GM11168 (cell line): Measurements from ENCODE around the gene PDE4B.

ENCODE experiments used
- in situ Hi-C: fragments of 300-500 bp; cut with MboI; formaldehyde crosslinking; loops from one replicate; pipeline ENCODE4 v1.12.0; 2022; ENCODE audit warnings: low sequenced_read_pairs; ENCODE audit not compliant: unreplicated experiment

PDE4B gene

GRCh38 chr1:66336641-66336990 lies 543.9 kb downstream of the PDE4B start:
- in situ Hi-C loops, result loop anchor here (10.0 to 25.0 kb wide), 2 partner anchors 52 to 101 kb away; no protein-coding TSS in a partner anchor

DNA sequence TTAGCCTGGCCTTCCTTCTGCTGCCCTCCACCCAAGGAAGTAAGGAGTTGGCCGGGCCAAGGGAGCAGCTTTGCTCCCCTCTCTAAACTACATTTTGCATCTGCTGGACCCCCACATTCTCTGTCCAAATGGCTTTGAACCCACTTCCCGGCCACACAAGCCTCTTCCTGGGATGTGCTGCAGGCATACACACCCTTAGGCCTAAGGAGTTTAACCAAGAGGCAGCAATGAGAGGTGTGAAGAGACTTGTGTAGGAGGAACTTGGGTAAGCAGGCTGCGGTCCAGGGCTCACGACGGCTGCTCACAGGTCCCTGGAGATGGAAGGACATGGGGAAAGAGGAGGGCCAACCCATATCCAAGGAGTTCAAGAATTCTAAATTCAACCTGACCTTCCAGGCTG lies 544.6 kb downstream of the PDE4B start:
- in situ Hi-C loops, result loop anchor here (10.0 to 25.0 kb wide), 2 partner anchors 52 to 100 kb away; no protein-coding TSS in a partner anchor

GRCh38 chr1:66339944-66340343 lies 547.2 kb downstream of the PDE4B start:
- in situ Hi-C loops, result loop anchor here (10.0 to 25.0 kb wide), 2 partner anchors 55 to 97 kb away; no protein-coding TSS in a partner anchor

GRCh38 chr1:66341446-66342089 lies 548.9 kb downstream of the PDE4B start:
- in situ Hi-C loops, result loop anchor here (25.0 kb wide), 1 partner anchor 96 kb away; no protein-coding TSS in a partner anchor

- in situ Hi-C loops, result loop anchor here (25.0 kb wide), 1 partner anchor 95 kb away; no protein-coding TSS in a partner anchor
Observed at GRCh38 chr1:66342707-66343106, 550.0 kb downstream of the PDE4B start.

DNA sequence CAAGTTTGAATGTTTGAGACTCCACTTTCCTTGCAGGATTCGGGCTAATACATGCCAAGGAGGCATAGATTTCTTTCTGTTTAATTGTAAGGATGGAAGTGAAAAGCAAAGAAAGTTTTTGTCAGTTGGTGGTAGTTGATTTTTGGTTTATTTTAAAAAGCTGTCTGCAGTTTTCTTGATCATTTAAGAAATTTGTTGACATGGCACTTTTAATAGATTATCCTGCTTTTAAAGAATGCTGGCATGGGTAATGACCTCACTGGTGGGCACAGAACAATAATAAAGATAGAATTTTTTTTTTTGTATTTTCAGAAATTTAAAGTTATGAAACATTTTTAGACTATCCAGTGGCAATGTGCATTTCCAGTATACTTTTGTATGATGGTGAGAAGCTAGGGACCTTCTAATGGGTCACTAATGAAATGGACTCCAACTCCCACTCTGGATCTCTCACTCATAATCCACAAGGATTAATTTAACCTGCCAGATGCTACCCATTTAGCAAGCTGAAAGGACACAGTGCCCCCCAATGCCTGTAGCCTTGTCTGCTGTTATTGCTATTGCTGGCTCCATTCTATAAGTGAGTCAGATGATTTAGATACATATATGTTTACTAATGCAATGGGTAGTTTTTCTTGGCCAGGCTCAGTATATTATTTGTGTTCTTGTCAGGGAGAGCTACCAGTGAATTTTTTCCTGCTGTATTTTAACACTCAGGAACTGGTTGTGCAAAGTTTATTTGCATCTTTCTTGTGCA lies 551.1 kb downstream of the PDE4B start:
- in situ Hi-C loops, result loop anchor here (25.0 kb wide), 1 partner anchor 94 kb away; no protein-coding TSS in a partner anchor

- in situ Hi-C loops, result loop anchor here (25.0 kb wide), 1 partner anchor 91 kb away; no protein-coding TSS in a partner anchor
Observed at GRCh38 chr1:66346057-66346795, 553.5 kb downstream of the PDE4B start.

DNA sequence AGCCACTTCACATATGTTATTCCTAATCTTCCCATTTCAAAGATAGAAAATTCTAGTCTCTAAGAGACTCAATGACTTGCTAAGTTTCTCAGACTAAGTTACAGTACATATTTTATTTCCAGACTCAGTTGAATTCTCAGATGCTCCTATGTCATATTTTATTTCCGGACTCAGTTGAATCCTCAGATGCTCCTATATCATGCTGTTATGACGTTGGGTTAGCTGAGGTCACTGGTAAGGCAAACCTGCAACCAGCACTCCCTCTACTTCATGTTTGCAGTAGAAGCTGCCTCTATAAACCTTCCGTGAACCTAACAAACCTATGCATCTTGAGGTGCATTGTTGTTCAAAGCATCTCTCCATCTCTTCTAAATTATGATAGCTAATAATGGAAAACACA lies 554.2 kb downstream of the PDE4B start:
- in situ Hi-C loops, result loop anchor here (25.0 kb wide), 1 partner anchor 90 kb away; no protein-coding TSS in a partner anchor

- in situ Hi-C loops, result loop anchor here (25.0 kb wide), 1 partner anchor 89 kb away; no protein-coding TSS in a partner anchor
Observed at GRCh38 chr1:66348776-66349175, 556.1 kb downstream of the PDE4B start.

DNA sequence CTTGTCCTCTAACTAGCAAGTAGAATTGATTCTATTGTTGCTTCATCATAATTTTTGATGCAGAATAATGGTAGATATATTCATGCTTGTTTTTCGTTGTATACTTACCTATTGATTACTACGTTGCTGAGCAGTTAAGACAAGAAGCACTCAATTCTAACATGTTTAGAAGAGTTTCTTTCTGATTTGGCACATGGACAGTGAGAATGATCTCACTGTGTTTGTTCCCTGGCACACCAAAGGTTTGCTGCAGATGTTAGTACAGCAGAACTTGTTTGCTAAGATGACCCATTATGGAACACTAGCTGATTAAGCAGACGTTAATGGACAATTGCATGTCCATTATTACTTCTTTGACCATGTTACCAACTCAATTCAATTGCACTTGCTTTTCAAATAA lies 556.5 kb downstream of the PDE4B start:
- in situ Hi-C loops, result loop anchor here (25.0 kb wide), 1 partner anchor 88 kb away; no protein-coding TSS in a partner anchor

GRCh38 chr1:66350001-66350547 lies 557.4 kb downstream of the PDE4B start:
- in situ Hi-C loops, result no loop called here

DNA sequence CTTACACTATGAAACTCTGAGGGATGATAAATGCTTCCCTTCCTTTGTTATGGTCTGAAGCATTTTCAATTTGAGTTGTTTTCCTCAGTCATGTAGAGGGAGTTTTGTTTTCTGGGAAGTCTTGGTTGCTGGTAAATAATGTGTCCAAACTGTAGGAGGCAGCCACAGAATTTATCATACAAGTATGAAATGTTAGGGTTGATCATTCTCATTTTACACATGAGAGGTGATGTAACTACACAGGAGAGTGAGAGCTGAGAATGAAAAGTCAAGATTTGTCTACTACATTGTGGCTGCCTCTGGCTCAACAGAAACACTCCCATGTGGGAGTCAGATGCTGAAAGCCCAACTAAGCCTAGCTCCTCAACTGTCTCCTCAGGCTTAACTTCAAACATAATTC lies 558.8 kb downstream of the PDE4B start:
- in situ Hi-C loops, result no loop called here

GRCh38 chr1:66351913-66352312 lies 559.2 kb downstream of the PDE4B start:
- in situ Hi-C loops, result no loop called here

- in situ Hi-C loops, result no loop called here
Observed at GRCh38 chr1:66352792-66353191, 560.1 kb downstream of the PDE4B start.

GRCh38 chr1:66353257-66353656 lies 560.6 kb downstream of the PDE4B start:
- in situ Hi-C loops, result no loop called here

- in situ Hi-C loops, result no loop called here
Observed at GRCh38 chr1:66354311-66355201, 561.9 kb downstream of the PDE4B start.

GRCh38 chr1:66355756-66356155 lies 563.1 kb downstream of the PDE4B start:
- in situ Hi-C loops, result no loop called here

- in situ Hi-C loops, result no loop called here
Observed at GRCh38 chr1:66356605-66357004, 563.9 kb downstream of the PDE4B start.

DNA sequence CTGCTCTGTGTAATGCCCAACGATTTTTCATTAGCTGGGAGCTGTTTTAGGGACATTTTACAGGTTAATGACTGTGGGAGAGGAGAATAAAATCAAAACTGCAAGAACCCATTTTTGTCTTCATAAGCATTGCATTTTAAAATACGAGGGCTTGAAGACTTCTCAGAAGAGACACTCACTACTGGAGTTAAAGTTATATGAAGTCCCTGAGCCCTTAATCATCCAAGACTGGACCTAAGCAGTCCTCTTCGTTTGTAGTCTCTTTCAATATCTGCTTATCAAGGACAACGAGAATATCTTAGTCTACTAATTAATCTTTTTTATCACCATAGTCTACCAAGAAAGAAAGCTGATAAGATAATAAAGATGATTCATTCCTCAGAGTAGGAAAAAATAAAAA lies 564.3 kb downstream of the PDE4B start:
- in situ Hi-C loops, result no loop called here
